CD4-positive, alpha-beta T cell treated with Interferon gamma for 1 hour (primary cell): ENCODE results near the gene C1orf53.
"Not testable (repeated sequence)": the region's sequence is repeated elsewhere in the genome, so short reads cannot be mapped to it uniquely, and the experiment has no call there.

Experiments
- DNase-seq: peaks from one replicate; pipeline ENCODE4 v3.0.0-alpha.2; 2020

C1orf53 gene

DNA sequence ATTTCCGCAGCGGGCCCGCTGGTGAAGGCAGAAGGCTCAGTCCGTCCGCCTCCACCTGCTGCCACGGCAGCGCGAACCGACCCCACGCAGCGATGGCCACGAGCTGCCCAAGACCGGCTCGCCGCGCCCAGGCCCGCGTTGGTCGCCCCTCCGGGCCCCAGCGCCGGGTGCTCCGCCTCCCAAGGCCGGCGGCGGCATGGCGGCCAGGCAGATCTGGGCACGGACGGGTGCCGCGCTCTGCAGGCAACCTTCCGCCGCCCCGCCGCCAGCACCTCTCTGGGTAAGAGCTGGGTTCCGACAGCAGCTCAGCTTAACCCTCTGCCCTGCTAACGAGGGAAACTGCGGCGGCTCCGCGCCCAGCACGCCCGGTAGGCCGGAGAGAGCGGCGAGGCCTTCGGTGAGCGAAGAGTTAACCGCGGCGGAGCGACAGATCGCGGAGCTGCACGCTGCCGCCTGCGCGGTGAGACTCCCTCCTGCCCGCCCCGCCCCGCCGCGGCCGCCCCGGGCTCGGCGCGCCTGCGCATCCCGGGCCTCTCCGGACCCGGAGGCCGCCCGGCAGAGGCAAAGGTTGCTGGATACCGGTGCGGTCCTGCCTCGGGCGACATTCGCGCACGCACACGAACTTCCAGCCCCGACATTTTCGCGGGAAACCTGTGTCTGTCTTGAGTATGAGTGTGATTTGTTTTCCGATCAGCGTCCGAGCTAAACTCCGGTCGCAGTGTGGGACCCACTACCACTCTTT lies at the start of gene C1orf53:
Gene C1orf53, plus strand, starts transcription at position 177 of the 742 bp plus-strand sequence. Its CDS starts 20 bp downstream, at position 197.
- peak; percentile 78 for DNase-seq

DNA sequence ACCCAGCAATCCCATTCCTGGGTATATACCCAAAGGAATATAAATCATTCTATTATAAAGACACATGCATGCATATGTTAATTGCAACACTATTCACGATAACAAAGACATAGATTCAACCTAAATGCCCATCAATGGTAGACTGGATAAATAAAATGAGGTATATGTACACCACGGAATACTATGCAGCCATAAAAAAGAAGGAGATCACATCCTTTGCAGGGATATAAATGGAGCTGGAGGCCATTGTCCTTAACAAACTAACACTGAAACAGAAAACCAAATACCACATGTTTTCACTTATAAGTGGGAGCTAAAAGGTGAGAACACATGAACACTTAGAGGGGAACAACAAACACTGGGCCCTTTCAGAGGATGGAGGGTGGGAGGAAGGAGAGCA lies 46.7 kb upstream of the C1orf53 start:
- not testable (repeated sequence) for DNase-seq

DNA sequence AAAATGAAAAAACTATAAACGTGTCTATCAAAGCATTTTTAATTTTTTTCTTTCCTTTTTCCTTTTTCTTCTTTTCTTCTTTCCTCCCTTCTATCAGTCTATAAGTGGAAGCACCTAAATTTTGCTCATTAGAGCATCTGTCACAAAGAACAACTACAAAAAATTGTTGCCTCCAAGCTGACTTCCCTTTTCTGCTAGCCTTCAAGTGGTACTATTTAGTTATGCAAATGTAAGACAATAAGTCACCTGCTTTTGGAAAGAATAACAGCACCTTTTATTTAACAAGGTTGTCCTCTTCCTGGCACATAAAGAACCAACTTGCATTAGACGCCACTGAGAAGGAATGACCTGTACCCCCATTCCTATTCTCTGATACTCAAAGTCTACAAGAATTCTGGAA lies 45.0 kb upstream of the C1orf53 start:
- no peak for DNase-seq

DNA sequence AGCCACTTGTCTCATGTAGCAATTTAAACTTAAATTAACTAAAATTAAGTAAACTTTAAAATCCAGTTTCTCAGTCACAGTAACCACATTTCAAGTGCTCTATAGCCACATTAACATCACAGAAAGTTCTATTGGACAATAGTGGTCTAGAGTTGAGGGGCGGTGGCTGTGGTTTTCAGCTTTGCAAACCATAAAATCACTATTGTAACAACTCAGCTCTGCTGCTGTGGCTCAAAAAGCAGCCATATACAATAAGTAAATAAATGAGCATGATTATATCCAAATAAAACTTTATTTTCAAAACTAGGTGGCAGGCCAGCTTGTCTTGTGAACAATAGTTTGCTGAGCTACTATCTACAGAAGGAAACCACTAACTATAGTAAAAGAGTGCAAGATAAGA lies 43.4 kb upstream of the C1orf53 start:
- DNase-seq: no peak

DNA sequence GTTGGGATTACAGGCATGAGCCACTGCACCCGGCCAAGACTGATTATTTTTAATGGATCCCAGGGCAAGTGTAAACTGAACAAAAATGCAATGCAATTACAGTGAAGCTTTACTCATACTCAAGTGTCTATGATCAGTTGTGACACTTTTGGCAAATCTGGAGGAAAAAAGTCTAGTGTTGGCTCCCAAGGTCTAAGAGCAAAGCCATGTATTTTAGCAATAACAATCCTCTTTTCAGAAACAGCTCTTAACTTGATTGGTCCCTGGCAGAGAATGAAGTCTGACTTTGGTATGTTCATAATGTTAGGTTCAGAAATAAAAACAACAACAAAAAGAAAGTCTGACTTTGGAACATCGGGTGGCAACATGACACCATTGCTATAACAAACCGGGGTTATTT lies 40.2 kb upstream of the C1orf53 start:
- DNase-seq: no peak

- no peak for DNase-seq
Measured at GRCh38 chr1:197862671-197863070, 39.8 kb upstream of the C1orf53 start.

GRCh38 chr1:197865809-197866208 lies 36.6 kb upstream of the C1orf53 start:
- DNase-seq: no peak

DNA sequence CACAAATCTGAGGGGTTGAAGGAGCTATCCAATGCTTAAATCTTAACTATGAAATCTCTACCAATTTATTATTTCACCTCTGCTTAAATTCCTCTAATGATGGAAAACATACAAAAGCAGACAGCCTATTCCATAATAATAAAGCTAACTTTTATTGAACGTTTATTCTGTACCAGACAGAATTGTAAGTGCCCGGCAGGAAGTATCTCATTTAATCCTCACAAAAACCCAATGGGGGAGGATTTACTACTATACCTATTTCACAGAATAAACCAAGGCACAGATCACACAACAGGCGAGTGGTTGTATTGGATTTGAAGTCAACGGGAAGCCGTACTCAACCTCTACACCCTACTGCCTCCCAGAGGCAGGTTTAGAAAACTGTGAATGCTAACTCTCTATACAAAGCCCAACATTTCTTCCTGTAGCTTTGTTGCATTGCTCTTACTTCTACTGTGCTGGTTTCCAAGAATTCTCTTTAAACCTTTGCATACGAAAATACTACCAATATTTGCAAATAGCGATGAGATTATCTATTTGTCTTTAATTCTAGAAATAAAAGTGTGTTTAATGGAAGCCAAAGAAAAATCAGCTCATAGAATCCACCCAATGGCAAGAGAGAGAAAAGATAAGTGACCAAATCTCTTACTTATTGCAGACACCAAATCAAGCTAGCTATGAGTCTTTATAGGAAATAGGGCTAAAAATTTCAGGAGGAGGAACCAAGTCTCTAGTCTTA lies 33.5 kb upstream of the C1orf53 start:
- peak; percentile 7 for DNase-seq

DNA sequence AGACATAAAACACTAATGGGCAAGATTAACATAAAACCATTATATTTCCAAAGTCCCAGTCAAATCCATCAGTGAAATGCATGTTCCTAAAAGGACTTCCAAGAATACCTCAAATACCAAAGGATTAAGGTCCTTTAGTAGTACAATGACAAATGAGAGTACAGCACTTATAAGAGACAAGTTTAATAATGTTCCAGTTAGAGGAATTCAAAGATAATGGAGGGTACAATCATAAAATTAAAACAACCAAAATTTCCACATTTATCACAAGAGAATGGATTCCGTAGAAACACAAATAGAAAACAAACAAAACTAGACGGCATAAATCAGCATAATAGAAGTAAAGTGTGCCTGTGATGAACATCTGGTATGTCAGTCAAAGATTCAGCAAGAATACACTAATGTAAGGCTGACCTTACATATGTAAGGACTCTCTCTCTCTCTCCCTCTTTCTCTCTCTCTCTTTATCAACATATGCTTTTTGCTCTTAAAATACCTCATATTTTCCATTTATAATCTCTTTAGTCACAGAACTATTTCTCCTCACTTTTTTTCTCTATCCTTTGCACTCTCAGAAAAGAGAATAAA lies 32.8 kb upstream of the C1orf53 start:
- DNase-seq: no peak

DNA sequence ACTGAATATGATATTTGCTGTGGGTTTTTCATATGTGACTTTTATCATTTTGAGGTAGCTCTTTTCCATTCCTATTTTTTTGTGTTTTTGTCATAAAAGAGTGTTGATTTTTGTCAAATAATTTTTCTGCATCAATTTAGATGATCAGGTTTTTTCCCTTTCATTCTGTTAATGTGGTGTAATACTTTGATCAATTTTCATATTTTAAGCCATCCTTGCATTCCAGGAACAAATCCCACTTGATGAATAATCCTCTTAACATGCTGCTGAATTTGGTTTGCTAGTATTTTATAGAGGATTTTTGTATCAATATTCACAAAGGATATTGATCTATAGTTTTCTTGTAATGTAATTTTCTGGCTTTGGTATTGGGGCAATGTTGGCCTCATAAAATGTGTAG lies 25.5 kb upstream of the C1orf53 start:
- DNase-seq: no peak

GRCh38 chr1:197880385-197880784 lies 22.0 kb upstream of the C1orf53 start:
- DNase-seq: not testable (repeated sequence)

DNA sequence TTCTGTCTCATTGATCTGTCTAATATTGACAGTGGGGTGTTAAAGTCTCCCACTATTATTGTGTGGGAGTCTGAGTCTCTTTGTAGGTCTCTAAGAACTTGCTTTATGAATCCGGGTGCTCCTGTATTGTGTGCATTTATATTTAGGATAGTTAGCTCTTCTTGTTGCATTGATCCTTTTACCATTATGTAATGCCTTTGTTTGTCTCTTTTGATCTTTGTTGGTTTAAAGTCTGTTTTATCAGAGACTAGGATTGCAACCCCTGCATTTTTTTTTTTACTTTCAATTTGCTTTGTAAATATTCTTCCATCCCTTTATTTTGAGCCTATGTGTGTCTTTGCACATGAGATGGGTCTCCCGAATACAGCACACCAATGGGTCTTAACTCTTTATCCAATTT lies 20.2 kb upstream of the C1orf53 start:
- DNase-seq: not testable (repeated sequence)

DNA sequence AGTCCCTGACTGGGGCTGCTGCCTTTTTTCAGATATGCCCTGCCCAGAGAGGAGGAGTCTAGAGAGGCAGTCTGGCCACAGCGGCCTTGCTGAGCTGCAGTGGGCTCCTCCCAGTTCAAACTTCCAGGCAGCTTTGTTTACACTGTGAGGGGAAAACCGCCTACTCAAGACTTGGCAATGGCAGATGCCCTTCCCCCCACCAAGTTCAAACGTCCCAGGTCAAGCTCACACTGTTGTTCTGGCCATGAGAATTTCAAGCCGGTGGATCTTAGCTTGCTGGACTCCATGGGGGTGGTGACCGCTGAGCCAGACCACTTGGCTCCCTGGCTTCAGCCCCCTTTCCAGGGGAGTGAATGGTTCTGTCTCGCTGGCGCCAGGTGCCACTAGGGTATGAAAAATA lies 18.3 kb upstream of the C1orf53 start:
- DNase-seq: no peak

DNA sequence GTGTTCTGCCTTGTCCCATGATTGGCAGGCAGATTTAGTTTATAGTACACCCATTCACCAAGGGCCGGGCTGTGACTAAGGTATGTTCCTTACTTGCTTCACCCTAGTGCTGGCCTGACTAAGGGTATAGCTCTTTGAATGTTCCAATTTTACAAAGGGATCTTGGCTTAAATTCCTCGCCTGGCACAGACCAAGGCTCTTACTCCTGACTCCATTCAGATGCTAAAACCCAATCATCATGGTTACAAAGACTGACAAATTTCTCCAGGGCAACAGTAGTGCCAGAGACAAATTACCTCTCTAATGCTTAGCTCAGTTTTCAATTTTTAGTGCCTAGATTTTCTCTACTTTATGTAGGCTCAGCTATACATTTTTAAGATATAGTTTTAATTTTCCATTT lies 11.5 kb upstream of the C1orf53 start:
- no peak for DNase-seq

- DNase-seq: no peak
Measured at GRCh38 chr1:197892684-197893083, 9.7 kb upstream of the C1orf53 start.

DNA sequence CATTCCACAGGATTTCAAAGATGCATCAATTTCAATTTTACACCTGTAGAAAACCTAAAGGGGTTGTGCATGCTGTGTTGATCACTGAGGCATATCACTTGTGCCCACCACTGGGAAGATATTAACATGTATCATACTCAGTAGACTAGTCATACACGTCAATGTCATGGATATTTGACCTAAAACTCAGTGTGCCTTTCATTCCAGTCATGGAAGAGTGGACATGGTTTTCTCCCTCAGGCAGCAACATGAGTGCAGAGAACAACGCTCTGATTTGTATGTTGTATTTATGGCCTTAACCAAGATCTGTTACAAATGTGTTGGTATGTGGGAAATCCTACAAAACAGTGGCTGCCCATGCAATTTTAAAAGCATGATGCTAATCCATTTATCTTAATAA lies 6.1 kb upstream of the C1orf53 start:
- no peak for DNase-seq

GRCh38 chr1:197899037-197899436 lies 3.4 kb upstream of the C1orf53 start:
- DNase-seq: no peak

- DNase-seq: no peak
Measured at GRCh38 chr1:197902131-197902453, 338 bp upstream of the C1orf53 start.

DNA sequence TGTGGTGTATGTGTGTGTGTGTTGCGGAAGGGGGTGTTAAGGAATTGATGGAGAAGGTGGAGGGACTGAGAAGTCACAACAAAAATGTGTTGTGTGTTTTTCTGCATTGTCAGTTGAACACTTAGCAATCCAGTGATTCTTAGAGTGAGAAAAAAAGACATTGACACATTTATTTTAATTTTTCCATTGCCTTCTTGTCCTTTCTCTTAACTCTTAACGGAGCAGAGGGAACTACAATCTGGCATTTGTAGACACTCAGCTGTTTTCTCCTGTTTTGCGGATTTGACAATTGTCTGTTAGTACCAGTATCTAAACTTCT lies 725 bp downstream of the C1orf53 start:
- no peak for DNase-seq

- no peak for DNase-seq
Measured at GRCh38 chr1:197904126-197904787, 1.8 kb downstream of the C1orf53 start.

- no peak for DNase-seq
Measured at GRCh38 chr1:197905699-197906351, 3.4 kb downstream of the C1orf53 start.

- no peak for DNase-seq
Measured at GRCh38 chr1:197907846-197908616, 5.6 kb downstream of the C1orf53 start.
